Bronchial epithelial cell (primary cell): ENCODE data around the gene GPATCH4. TPM values are rescaled to one million over a fixed set of nuclear protein-coding genes. Genes with fewer than 3 reads are reported as not detected.
"Not testable (repeated sequence)": the region's sequence is repeated elsewhere in the genome, so short reads cannot be mapped to it uniquely, and the experiment has no call there.

Experiments
- DNase-seq: peaks from one replicate; pipeline ENCODE4 v3.0.0-alpha.2; 2010; ENCODE audit warnings: low read depth
- FAIRE-seq: peaks from 2 replicates; lab custom pipeline; 2011; peaks lifted over from hg19 to GRCh38; lab: Jason Lieb, UNC
- H3K27me3 ChIP-seq: 2 replicates; pipeline ENCODE4 v1.5.1; 2011; ENCODE audit warnings: low read length; ENCODE audit not compliant: control insufficient read depth, insufficient read depth
- H3K36me3 ChIP-seq: 2 replicates; pipeline ENCODE4 v1.5.1; 2011; ENCODE audit warnings: low read length; ENCODE audit not compliant: control insufficient read depth, insufficient read depth
- H3K4me3 ChIP-seq: 2 replicates; pipeline ENCODE4 v1.5.1; 2011; ENCODE audit warnings: mild to moderate bottlenecking, low read depth, low read length, control low read depth
- CTCF ChIP-seq: IDR thresholded peaks from 2 replicates; pipeline ENCODE4 v1.5.1; 2011; ENCODE audit warnings: mild to moderate bottlenecking, moderate library complexity, low read length, control low read depth, inconsistent platforms; ENCODE audit not compliant: insufficient read depth, severe bottlenecking
- total RNA-seq: library from RNA; depleted of rRNA; stranded (reverse); fragments of >200 nt; gene quantifications from 2 replicates; pipeline ENCODE4 v1.2.1, GENCODE V29; 2014

Gene GPATCH4
- total RNA-seq, 1 donor from 2014 or later = 29.2 TPM

- TF ChIP-seq CTCF = no peak
- FAIRE-seq (no peak), DNase-seq (no peak)
- H3K4me3 ChIP-seq = peak overlapping the region; percentile 89
- peaks cover 20% of the 10 kb centered on the region for H3K36me3 ChIP-seq
- H3K27me3 ChIP-seq = no peaks in the 10 kb centered on the region
These were observed 8.9 kb downstream of the GPATCH4 start for GRCh38 chr1:156592158-156592909.

DNA sequence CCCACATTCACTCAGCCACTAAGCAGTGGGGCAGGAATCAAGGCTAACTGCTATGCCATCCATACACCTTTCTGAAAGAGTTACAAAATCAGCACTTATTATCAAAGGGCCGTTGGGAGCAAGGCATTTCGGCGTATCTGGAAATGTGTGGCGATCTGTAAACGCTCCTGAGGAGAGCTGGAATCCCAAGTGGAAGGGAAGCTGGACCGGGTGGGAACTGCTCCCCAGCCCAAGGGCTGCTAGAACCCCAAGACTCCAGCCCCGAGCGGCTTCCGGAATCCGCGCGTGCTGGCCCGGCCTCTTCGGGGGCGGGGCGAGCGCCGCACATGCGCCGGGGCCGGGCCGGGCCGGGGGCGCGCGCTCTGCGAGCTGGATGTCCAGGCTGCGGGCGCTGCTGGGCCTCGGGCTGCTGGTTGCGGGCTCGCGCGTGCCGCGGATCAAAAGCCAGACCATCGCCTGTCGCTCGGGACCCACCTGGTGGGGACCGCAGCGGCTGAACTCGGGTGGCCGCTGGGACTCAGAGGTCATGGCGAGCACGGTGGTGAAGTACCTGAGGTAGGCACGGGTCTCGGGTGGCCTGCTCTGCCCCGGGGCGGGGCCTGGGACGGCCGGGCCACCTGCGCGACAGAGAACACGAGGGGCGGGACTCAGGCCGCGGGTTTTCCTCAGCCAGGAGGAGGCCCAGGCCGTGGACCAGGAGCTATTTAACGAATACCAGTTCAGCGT, 9.7 kb downstream of the GPATCH4 start, which contains the start of gene NAXE:
Gene NAXE (plus strand): TSS at position 345 of the 726 bp plus-strand sequence. CDS start 29 bp downstream, at position 374.
- FAIRE-seq (no peak), DNase-seq (peak; percentile 48)
- H3K4me3 ChIP-seq = peak within 1 kb of the TSS; percentile 89
- no peaks in the 10 kb centered on the region for H3K27me3 ChIP-seq
- TF ChIP-seq CTCF = no peak
- H3K36me3 ChIP-seq = peaks cover 18% of the 10 kb centered on the region

GRCh38 chr1:156591181-156591431, 10.2 kb downstream of the GPATCH4 start:
- TF ChIP-seq CTCF = no peak
- Histone ChIP-seq H3K36me3 (peaks cover 15% of the 10 kb centered on the region), H3K27me3 (no peaks in the 10 kb centered on the region), H3K4me3 (peak overlapping the region; percentile 89)
- DNase-seq = no peak
- FAIRE-seq = no peak

DNA sequence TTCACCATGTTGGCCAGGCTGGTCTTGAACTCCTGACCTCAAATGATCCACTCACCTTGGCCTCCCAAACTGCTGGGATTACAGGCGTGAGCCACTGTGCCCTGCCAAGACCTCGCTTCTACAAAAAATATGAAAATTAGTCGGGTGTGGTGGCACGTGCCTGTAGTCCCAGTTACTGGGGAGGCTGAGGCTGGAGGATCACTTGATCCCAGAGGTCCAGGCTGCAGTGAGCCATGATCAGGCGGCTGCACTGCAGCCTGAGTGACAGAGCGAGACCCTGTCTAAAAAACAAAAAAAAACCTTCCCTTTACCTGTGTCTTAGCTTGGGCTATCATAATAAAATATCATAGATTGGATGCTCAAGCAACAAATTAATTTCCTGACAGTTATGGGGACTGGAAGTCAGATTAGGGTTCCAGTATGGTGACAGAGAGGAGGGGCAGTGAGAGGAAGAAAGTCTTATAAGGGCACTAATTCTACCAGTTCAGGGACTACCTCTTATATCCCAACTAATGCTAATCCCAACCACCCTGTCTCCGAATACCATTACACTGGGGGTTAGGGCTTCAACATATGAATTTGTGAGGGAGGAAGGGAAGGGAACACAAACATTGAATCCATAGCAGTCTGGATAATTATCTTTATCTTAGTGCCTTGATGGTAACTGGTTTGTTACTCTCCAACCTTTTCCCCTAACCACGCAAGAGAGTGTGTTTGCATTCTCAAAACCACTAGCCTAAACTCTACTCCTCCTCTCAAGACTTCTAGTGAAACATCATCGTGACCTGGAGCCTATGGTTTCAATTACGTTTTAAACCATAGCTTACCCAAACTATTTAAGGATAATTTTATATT, 10.7 kb downstream of the GPATCH4 start:
- peaks cover 10% of the 10 kb centered on the region for H3K36me3 ChIP-seq
- TF ChIP-seq CTCF = no peak
- FAIRE-seq (no peak), DNase-seq (no peak)
- H3K27me3 ChIP-seq = no peaks in the 10 kb centered on the region
- H3K4me3 ChIP-seq = no peak overlapping the region

- FAIRE-seq = no peak
- Histone ChIP-seq H3K36me3 (peaks cover 6% of the 10 kb centered on the region), H3K27me3 (no peaks in the 10 kb centered on the region), H3K4me3 (no peak overlapping the region)
- DNase-seq = no peak
- TF ChIP-seq CTCF = no peak
These were observed 11.7 kb downstream of the GPATCH4 start for GRCh38 chr1:156589546-156589945.

DNA sequence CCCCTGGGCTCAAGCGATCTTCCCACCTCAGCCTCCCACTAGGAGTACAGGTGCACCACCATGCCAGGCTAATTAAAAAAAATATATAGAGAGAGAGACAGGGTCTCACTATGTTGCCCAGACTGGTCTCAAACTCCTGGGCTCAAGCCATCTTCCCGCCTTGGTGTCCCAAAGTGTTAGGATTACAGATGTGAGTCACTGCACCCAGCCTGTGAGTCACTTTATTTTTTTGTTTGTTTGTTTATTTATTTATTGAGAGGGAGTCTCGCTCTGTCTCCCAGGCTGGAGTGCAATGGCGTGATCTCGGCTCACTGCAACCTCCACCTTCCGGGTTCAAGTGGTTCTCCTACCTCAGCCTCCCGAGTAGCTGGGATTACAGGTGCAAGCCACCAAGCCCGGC, 13.4 kb downstream of the GPATCH4 start:
- not testable (repeated sequence) for FAIRE-seq, H3K27me3 ChIP-seq, DNase-seq, H3K4me3 ChIP-seq, H3K36me3 ChIP-seq
